Right hindlimb (tissue), 1 donor: ENCODE data around the gene SCGB1C1.

Source experiments
- DNase-seq: peaks from one replicate; pipeline ENCODE4 v3.0.0-alpha.2; 2018

The SCGB1C1 gene

DNA sequence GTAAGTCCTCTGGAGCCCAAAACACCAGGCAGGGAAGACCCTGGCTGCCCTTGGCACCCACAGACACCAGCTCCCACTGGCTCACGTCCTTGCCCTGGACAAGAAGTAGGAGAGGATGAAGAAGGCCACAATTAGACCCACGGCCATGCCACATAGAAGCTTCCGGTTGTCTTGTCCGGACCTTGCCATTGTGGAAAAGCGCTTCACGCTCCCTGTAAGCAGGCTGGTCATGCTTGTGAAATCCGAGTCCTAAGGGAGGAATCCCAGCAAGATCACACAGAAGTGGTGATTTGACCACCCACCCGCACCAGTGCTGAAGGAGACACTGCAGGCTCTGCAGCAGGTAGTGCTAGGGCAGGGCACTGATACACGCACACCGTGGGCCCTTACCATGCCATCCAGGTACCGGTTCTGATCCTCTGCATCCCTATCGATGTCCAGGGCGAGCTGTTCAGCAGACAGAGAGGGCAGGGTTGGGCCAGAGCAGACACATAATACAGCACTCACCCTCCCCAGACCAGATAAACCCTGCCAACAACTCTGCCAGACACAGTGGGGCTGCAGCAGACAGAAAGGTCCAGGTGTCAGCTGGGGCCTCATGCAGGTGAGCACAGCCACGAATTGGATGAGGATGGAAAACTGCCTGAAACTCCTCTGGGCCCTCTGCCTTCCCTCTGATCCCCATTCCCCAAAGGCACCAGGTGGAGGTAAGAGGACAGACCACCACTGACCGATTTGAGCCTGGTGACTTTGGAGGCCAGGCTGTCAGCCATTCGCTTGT lies 12.5 kb downstream of the SCGB1C1 start:
- DNase-seq: peak; percentile 12

DNA sequence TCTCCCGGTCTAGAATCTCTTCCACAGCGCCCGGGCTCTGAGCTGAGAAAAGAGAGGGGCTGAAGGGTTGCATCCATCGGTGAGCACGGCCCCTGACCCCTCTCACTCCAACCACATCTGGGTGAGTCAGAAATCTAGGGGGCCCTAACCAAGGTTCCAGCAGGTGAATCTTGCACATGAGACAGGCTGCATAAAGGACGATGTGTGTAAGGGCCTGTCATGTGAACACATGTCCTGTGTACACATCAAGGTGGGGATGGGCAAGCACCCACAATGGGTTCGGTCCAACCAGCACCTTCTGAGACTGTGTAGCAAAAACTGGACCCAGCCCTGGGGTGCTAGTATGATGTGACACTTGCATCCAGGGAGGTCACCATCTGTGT lies 13.1 kb downstream of the SCGB1C1 start:
- DNase-seq: no peak

DNA sequence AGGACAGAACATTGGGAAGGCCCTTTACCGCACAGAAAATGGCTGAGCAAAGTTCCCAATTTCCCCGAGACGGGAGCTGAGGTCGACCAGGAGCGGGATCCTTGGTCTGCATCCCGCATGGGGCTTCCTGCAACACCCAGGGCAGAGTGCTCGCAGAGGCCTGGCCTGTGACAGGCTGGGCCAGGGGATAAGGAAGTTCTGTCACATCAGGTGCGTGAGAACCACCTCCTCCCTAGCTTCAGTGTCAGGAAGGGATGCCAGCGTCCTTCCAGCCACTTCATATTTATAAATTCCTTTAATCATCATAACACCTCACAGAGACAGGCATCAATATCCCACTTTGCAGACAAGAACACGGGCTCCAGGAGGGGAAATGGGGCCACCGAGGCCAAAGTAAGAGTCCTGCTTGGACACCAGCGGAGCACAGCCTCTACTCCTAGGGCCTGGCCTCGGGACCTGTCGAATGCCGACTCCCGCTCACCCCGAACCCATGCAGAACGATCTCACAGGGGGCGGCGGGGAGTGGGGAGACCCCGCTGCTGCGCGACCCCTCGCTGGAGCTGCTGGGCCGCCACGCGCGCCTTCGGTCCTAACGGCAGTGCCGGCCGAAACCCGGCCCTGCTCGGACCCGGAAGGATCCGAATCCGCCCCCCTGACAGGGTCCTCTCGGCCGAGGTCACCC lies 13.8 kb downstream of the SCGB1C1 start:
- DNase-seq: no peak

DNA sequence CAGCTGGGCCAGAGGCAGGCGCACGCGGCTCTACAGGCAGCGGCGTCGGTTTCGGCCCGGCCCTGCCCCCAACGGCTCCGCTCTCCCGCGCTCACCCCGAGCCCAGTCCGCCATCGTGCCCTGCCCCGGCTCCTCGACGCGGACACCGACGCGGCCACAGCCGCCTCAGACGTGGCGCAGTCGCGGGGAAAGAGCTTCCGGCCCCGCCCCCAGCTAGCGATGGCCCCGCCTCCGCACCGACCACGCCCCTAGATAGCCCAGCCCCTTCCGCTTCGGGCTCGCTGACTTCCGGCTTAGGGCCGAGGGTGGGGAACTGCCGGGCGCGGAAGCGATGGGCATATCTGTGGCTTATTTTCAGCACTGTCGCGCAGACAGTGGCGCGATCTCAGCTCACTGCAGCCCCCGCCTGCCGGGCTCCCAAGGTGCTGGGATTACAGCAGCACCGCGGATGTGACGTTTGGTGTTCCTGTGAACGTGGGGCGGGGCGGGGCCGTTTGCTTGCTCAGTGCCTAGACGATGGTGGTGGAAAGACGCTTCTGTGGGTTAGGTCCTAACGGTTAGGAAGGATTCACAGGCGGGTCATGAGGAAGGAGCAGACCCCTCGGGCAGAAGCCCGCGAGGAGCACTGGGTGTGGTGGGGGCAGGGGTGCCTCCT lies 14.5 kb downstream of the SCGB1C1 start, which contains the start of the genes BET1L and RIC8A:
TSS of gene BET1L (minus strand) at position 192 of the 655 bp plus-strand sequence. CDS start at position 114, 78 bp downstream.
TSS of gene RIC8A (plus strand) at position 501 of the 655 bp plus-strand sequence. CDS start 1,147 bp downstream, outside the sequence.
- DNase-seq: peak; percentile 98

DNA sequence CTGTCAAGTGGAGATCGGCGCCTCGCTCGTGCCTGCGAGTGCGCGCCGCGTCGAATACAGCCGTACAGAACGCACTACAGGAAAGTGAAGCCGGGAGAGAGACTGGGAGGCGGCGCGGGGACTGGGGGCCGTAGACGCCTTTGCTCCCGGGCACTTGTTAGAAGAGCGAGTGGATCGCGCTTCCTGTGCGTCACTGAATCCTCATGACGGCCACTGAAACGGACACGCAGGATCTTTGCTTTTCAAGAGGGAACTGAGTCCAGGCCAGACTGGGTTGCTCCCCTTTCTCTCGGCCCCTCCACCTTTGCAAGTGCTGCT lies 14.9 kb downstream of the SCGB1C1 start:
- DNase-seq: no peak

DNA sequence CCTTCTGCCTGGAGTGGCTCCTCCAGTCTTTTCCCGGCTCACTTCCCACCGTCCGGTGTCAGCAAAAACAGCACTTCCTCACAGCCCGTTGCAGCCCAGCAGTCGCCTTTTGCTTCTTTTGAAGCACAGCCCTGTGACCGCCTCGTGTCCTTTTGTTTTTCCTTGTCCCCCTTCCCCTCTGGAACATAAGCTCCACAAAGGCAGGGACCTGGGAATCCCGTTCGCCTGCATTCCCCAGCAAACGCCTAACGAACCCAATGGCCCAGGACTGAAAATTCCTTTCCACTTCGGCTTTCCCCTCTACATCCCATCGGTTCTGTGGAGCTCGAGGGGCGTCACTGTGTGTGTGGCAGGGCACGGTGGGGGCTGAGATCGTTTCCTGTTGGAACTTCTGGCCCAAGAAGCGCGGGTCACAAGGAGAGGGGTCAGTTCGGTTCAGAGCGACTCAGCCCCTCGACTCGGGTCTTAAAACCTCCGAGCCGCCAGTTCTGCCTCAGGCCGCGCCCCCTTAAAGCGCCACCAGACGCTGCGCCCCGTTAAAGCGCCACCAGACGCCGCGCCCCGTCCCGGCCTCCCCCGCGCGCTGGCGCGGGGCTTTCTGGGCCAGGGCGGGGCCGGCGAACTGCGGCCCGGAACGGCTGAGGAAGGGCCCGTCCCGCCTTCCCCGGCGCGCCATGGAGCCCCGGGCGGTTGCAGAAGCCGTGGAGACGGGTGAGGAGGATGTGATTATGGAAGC lies 15.5 kb downstream of the SCGB1C1 start:
- DNase-seq: peak; percentile 89

DNA sequence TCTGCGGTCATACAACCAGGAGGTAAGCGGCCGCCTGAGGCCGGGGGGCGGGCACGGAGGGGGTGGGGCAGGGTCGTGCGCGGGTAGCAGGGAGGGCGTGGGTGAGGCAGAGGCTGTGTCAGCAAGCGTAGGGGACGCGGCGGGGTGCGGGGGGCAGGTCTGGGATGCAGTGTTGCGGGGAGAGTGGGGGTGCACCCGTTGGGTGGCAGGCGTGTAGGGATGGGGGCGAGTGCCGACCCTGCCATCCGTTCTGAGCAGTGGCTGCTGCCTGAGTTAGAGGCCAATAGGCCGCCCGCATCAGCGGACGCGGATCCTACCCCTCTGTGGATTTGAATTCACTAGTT lies 16.0 kb downstream of the SCGB1C1 start:
- DNase-seq: no peak

DNA sequence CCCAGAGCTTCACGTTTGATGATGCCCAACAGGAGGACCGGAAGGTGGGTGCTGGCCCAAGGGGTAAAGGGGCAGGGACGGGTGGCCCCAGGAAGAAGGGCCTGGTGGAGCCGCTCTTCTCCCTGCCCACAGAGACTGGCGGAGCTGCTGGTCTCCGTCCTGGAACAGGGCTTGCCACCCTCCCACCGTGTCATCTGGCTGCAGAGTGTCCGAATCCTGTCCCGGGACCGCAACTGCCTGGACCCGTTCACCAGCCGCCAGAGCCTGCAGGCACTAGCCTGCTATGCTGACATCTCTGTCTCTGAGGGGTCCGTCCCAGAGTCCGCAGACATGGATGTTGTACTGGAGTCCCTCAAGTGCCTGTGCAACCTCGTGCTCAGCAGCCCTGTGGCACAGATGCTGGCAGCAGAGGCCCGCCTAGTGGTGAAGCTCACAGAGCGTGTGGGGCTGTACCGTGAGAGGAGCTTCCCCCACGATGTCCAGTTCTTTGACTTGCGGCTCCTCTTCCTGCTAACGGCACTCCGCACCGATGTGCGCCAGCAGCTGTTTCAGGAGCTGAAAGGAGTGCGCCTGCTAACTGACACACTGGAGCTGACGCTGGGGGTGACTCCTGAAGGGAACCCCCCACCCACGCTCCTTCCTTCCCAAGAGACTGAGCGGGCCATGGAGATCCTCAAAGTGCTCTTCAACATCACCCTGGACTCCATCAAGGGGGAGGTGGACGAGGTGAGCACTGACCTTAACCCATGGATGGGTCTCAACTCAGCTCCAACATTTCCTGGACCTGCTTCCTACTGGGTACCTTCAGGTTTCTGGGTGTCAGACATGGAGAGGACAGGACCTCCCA lies 16.6 kb downstream of the SCGB1C1 start:
- no peak for DNase-seq

DNA sequence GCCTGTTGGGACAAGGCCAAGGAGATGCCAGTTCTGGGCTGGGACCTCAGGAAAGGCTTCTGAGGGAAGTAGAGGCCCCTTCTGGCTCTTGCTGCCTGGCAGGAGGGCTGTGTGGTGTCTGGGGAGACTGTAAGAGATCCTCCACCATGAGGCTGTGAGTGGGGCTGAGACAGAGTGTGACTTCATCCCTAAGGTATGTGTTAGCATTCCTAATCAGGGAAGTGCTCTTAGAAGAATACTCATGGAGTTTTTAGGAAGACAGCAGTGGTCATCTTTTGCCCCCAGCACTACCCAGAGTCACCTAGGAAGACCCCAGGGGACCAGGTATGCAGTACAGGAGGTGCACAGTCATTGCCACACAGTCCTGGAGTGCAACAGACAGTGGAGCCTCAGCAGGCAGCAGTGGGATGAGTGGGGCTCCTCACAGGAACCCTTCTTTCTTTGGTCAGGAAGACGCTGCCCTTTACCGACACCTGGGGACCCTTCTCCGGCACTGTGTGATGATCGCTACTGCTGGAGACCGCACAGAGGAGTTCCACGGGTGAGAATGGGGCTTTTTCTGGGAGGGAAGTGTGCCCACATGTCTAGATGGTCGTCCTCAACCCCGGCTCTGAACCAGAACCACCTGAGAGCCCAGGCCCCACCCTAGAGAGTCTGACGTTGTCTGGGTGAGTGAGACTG lies 17.4 kb downstream of the SCGB1C1 start:
- no peak for DNase-seq

DNA sequence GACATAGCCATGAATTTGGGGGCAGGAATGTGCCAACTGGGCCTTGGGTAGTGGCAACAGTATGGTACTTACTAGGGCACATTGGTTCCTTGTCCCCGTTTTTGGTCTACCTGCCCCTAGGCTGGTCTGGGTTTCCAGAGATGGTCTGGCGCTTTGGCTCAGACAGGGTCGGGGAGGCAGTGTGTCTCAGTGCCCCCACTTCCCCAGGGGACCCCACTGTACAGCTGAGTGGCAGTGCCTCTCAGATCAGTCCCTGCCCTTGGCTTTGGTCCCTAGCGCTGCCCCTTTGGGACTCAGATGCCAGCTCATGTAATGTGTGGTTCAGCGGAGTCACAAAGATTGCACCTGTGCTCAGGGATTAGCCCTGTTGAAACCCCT lies 17.9 kb downstream of the SCGB1C1 start:
- no peak for DNase-seq

DNA sequence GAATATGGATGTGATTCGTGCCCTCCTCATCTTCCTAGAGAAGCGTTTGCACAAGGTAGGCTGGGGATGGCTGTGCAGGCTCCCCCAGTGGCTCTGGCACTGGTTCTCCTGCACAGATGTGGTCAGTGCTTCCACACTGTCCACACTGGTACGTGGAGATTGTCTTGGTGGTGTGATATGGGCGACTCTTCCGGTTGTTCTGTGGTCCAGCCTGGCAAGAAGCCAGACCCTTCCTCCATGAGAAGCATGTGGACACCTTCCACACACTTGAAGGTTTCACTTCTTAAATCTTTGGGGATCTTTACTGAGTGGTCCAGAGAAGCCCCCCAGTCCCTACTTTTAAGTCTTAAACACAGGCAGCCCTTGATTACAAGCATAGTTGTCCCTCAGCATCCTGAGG lies 18.4 kb downstream of the SCGB1C1 start:
- DNase-seq: no peak

DNA sequence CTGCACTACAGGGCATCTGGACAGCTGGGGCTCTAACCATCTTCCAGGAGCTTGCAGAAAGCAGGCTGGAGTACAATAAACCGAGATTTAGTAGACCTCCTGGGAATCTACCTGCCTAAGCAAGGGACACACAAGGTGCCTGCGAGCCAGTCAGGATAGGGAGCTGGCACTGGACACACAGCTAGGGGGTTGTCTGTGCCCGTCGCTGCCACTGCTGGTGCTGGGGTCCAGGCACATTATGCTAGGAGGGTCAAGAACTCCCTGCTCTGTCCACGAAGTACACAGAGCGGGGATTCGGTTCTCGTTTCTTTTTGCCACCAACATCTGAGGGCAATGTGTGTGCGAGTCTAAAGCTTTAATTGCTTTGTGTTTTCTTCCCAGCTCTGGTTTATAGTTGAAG lies 18.9 kb downstream of the SCGB1C1 start:
- DNase-seq: no peak

DNA sequence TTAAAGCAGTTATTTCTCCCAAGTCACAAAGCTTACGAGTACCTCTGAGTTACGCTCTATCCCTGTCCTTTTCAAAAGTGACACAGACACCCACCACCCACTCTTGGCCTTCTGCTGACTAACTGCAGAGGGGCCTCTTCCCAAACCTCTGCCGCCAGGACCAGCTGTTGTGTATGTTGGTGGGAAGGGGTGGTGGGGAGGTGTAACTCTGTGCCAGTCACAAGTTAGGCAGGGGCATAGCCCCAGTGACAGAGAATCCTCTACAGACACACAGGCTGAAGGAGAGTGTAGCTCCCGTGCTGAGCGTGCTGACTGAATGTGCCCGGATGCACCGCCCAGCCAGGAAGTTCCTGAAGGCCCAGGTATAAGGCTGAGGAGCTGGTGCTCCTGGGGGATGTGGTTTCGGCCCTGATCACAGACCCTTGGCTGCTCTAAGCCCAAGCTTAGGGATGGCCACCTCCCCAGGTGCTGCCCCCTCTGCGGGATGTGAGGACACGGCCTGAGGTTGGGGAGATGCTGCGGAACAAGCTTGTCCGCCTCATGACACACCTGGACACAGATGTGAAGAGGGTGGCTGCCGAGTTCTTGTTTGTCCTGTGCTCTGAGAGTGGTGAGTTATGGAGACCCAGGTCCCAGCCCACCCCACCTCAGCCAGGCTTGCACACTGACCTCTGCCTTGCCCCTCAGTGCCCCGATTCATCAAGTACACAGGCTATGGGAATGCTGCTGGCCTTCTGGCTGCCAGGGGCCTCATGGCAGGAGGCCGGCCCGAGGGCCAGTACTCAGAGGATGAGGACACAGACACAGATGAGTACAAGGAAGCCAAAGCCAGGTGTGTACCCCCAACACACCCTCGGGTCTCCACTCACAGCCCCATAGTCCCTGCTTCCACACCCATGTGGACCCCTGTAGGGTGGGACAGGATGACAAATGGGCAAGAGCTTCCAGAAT lies 19.5 kb downstream of the SCGB1C1 start:
- DNase-seq: no peak

DNA sequence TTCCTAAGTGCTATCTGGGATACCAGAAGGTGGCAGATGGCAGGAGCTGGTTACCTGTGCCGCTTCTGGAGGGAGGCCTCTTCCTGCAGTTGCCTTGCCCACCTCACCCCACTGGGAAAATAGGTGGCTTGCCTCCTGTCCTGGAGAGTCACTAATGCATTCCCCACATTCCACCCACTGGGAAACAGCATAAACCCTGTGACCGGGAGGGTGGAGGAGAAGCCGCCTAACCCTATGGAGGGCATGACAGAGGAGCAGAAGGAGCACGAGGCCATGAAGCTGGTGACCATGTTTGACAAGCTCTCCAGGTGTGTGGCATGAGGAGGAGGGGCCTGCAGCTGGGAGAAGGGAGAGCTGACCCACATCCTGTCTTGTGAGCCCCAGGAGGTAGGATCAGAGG lies 20.2 kb downstream of the SCGB1C1 start:
- no peak for DNase-seq

DNA sequence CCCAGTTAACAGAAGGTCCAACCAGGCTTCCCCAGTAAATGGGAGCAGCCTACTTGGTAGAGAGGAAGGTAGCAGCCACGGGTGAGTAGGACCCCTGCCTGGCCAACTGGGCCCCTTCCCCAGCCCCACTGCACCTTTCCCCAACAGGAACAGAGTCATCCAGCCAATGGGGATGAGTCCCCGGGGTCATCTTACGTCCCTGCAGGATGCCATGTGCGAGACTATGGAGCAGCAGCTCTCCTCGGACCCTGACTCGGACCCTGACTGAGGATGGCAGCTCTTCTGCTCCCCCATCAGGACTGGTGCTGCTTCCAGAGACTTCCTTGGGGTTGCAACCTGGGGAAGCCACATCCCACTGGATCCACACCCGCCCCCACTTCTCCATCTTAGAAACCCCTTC lies 21.2 kb downstream of the SCGB1C1 start:
- DNase-seq: no peak

DNA sequence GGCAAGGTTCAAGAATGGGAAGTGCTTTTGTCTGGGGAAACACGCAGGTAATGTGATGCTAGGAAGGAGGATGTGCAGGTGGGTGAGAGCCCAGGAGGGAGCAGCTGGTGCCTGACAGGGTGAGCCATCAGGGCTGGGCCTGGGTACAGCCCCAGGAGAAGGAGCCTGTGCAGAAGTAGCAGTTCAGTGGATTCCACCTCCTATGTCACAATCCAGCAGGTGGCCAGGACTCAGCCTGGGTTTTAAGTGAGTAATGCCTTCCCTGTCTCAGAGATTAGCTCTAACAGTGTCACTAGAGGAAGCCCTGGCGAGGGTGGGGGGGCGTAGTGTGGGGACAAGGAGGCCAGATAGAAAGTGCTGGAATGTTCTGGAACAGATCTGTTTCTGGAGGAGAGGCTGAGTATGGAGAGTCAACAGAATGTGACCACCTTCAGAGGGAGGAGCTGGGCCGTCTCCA lies 22.7 kb downstream of the SCGB1C1 start:
- DNase-seq: no peak

DNA sequence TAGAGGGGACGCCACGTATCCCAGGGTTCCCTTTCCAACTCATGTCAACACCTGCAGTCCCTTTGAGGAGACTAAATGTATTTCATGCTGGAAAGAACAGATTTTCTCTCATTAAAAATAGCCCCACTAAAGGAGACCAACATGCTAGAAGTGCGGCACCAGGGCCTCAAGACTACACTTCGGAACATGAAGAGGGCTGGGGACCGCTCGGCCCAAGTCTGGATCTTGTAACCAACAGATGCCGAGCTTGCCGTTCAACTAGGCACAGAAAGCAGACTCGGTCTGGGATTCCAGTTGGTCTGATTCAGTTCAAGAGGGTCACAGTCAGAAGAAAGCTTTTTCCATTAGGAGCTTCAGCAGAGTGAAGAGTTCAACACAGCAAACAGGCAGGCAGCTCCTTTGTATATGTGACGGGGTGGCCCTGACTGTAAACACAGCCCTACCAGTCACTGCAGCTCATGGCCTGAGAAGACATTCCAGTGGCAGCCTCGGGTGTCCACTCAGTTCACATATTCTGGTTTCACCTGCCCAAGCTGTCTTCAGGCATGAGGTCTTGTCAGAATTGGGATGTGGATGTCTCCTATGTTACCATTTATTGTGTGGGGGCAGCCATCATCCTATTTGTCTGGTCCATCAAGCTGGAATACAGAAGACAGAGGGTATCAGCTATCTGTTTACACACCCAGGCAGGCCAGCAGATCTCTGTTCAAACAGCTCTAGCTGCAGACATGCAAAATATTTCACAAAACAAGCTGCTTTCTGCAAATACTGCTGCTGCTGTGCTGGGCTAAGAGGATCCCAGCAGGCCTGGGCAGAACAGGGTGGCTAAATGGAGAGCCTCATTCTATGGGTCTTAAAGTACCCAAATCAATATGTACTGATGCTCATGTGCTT lies 23.4 kb downstream of the SCGB1C1 start:
- no peak for DNase-seq

DNA sequence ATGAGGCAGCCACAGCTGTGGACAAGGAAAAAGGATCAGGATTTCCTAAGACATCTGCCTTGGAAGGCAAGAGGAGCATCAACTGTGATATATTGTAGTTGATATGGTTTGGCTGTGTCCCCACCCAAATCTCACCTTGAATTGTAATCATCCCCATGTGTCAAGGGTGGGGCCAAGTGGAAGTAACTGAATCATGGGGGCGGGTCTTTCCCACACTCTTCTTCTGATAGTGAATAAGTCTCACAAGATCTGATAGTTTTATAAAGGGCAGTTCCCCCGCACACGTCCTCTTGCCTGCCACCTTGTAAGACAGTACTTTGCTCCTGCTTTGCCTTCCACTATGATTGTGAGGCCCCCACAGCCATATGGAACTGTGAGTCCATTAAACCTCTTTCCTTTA lies 24.8 kb downstream of the SCGB1C1 start:
- DNase-seq: no peak

DNA sequence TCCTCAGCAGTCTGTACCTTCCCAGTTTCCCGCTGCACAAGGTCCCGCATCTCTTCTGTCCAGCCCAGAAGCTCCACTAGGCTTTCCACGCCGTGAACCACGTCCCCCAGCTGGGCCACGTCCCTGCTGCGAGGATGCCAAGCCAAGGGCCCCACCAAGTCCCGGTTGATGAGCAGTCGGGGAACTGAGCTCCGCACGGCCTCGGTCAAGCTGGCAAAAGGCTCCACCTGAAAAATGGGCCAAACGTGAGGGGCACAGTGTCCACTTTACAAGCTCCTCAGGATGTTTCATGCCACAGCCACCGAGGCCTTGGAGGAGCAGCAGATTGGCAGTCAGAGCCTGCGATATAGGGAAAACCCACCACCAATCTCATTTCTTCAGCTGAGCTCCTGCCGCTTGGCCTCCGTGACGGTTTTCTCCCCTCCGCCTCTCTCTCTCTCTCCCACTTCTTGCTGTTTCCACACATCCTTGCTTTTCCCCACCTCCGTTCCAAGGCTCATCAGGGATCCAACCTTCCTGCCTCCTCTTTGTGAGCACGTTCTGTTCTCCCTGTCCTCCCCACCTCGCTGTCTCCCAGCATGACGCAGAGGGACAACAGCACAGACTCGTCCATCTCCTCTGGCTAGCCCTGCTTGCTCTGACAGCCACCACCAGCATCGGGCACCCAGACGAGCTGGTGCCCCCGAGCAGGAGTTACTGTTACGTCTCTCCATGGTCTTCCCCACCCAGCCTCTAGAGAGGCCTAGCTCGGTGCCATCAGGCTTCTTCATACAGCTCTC lies 26.1 kb downstream of the SCGB1C1 start:
- no peak for DNase-seq
